Brain microvascular endothelial cell (primary cell): Measurements from ENCODE around the gene MAP6D1.
A peak's percentile ranks its signal among the peaks of the same experiment; 100 is the strongest.

ENCODE experiments used
- DNase-seq: peaks from one replicate; pipeline ENCODE4 v3.0.0-alpha.2; 2020
- H3K27ac ChIP-seq: fragments of 250-450 bp; sonication (Bioruptor Pico); 2 replicates; pipeline ENCODE4 v1.5.1; 2020; ENCODE audit warnings: mild to moderate bottlenecking, moderate library complexity
- H3K27me3 ChIP-seq: fragments of 250-450 bp; sonication (Bioruptor Pico); replicated peaks from 2 replicates; pipeline ENCODE4 v1.5.1; 2020; ENCODE audit warnings: mild to moderate bottlenecking
- H3K36me3 ChIP-seq: fragments of 250-450 bp; sonication (Bioruptor Pico); replicated peaks from 2 replicates; pipeline ENCODE4 v1.5.1; 2020; ENCODE audit warnings: mild to moderate bottlenecking
- H3K4me3 ChIP-seq: 2 replicates; pipeline ENCODE4 v1.5.1; 2011; ENCODE audit warnings: low read depth, mild to moderate bottlenecking, control low read depth, low read length, moderate library complexity
- CTCF ChIP-seq: IDR thresholded peaks from 2 replicates; pipeline ENCODE4 v1.5.1; 2011; ENCODE audit warnings: low read depth, mild to moderate bottlenecking, moderate library complexity, low read length, control low read depth, inconsistent platforms; ENCODE audit errors: missing control alignments
- in situ Hi-C: cut with HindIII; loops from 2 replicates; pipeline ENCODE4 v1.10.0; 2017; ENCODE audit warnings: low sequenced_read_pairs, low pct_ligation_motif_present

The MAP6D1 gene

GRCh38 chr3:183774631-183775030 is 50.7 kb downstream of the MAP6D1 start:
- peaks cover 57% of the 10 kb centered on the region for H3K36me3 ChIP-seq
- peak; percentile 65 for DNase-seq
- H3K4me3 ChIP-seq = no peak overlapping the region
- in situ Hi-C loops = loop anchor here (25.0 kb wide), 1 partner anchor 287 kb away; no protein-coding TSS in a partner anchor
- no peaks in the 10 kb centered on the region for H3K27me3 ChIP-seq
- peak overlapping the region; percentile 46 for H3K27ac ChIP-seq
- TF ChIP-seq CTCF = no peak

GRCh38 chr3:183769453-183769852 is 55.9 kb downstream of the MAP6D1 start:
- TF ChIP-seq CTCF = no peak
- peaks cover 25% of the 10 kb centered on the region for H3K36me3 ChIP-seq
- H3K4me3 ChIP-seq = no peak overlapping the region
- in situ Hi-C loops = no loop called here
- H3K27ac ChIP-seq = no peak overlapping the region
- H3K27me3 ChIP-seq = no peaks in the 10 kb centered on the region
- DNase-seq = no peak

DNA sequence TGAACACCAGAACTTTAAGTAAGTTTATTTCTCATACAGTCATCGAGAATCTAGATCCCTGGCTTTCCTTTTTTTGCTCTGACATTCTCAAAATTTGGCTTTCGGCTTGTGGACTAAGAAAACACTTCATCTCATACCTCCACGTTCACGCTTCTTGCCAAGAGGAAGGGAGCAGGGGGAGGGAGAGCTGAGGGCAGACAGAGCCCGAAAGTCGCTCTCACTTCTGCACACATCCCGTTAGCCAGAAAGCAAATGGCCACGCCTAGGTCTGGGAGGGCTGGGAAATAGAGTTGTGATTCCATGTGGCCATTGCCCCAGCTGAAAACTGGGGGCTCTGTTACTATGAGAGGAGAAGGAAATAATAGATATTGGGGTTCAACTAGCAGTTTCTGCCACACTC is 57.3 kb downstream of the MAP6D1 start:
- no peak for DNase-seq
- Histone ChIP-seq H3K36me3 (peaks cover 22% of the 10 kb centered on the region), H3K27ac (no peak overlapping the region), H3K4me3 (no peak overlapping the region), H3K27me3 (no peaks in the 10 kb centered on the region)
- TF ChIP-seq CTCF = no peak
- in situ Hi-C loops = no loop called here

GRCh38 chr3:183766745-183767606 is 58.4 kb downstream of the MAP6D1 start:
- no peak overlapping the region for H3K27ac ChIP-seq
- DNase-seq = peak; percentile 78
- in situ Hi-C loops = no loop called here
- no peaks in the 10 kb centered on the region for H3K27me3 ChIP-seq
- peaks cover 21% of the 10 kb centered on the region for H3K36me3 ChIP-seq
- TF ChIP-seq CTCF = peak; percentile 88
- H3K4me3 ChIP-seq = no peak overlapping the region

- Histone ChIP-seq H3K27ac (peak overlapping the region; percentile 74), H3K36me3 (peaks cover 30% of the 10 kb centered on the region), H3K4me3 (no peak overlapping the region), H3K27me3 (no peaks in the 10 kb centered on the region)
- no peak for TF ChIP-seq CTCF
- no peak for DNase-seq
- in situ Hi-C loops = no loop called here
Measured at GRCh38 chr3:183766107-183766506, 59.3 kb downstream of the MAP6D1 start.
